A673 (cell line): Measurements from ENCODE around the gene ACMSD.

ENCODE experiments used
- CTCF ChIP-seq: fragments of 300-800, 200-600 bp; sonication (generic); conservative IDR thresholded peaks from 2 replicates; pipeline ENCODE4 v1.5.1; 2017; ENCODE audit warnings: low read depth, mild to moderate bottlenecking, antibody characterized with exemption, low read length, moderate library complexity, mixed read lengths
- EZH2 ChIP-seq: fragments of 200-600 bp; sonication (generic); IDR thresholded peaks from 2 replicates; pipeline ENCODE4 v1.6.1; 2017; ENCODE audit warnings: borderline replicate concordance, low read depth, mild to moderate bottlenecking, mixed read lengths, antibody characterized with exemption, low read length; ENCODE audit not compliant: poor library complexity, severe bottlenecking

DNA sequence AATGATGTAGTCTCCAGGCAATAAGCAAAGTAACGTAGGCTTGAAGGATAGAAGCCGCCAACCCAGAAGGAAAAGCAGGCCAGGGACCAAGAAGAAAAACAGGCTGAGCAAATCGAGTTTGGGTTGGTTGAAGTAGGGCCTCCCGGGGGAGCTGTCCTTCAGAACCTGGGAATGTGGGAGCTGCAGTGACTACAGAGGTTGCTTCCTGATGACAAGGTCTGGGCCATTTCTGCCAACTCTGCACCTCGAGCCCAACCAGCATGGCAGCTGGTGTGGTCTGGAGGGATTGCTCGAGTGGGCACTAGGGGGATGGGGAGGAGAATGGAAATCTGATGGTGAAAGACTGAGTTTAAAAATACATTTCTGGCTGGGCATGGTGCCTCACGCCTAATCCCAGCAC, 14.1 kb downstream of the ACMSD start:
- TF ChIP-seq CTCF (no peak), EZH2 (no peak)
